MV-4-11 (cell line): ENCODE results near the gene PTPRK.

Experiments
- DNase-seq: peaks from one replicate; lab custom pipeline; 2025; lab: John Stamatoyannopoulos, UW

The PTPRK gene

DNA sequence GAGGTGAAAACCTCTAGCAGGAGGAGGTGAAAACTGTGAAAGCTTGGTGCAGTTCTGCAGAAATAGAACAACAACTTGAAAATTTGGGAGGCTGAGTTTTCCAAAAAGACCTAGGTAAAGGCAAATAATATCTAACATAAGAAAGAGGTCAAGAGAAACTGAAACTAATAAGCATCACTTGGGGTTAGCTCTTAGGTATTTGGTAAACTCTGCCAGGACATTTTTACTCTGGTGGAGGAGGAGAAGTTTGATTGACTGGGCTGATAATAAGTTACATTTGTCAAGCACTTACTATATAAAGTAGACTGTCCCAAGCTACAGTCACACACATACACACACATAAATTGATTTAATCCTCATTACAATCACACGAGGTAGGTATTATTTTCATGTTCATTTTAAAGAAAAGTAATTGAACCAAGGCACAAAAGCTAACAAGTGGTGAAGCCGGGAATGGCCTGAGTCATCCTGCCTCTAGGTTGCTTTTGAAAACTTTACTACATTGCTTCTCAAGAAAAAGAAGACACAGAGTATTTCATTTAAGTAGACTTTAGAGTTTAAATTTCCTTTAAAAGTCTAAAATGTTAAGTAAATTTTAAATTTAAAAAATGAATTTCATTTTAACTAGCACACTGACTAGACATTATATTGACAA, 275.5 kb downstream of the PTPRK start:
- no peak for DNase-seq

DNA sequence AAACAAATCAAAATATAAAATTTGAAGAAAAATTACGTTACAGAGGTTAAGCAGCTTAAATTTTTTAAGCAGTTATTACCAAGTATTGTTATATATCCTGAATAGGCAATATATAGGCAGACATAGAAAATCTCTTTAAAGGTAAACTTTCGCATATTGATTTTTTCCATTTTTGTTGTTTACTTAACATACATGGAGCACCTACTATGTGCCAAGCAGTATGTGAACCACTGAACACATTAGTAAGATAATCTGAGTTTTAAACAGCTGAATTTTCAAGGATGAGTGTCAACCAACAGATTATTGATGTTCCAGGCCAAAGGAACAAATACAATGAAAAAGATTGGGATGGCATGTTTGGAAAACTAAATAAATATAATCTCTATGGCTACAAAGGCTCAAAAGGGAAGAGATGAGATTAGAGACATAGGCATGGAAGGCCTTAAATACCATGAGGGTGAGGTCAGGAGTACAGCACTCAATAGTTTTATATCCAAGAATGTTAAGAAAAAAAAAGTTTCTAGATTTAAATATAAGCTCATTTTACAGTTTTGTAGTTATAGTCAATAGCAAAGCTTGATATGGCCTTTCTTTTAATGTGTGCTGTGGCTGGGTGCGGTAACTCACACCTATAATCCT, 277.5 kb downstream of the PTPRK start:
- DNase-seq = no peak

DNA sequence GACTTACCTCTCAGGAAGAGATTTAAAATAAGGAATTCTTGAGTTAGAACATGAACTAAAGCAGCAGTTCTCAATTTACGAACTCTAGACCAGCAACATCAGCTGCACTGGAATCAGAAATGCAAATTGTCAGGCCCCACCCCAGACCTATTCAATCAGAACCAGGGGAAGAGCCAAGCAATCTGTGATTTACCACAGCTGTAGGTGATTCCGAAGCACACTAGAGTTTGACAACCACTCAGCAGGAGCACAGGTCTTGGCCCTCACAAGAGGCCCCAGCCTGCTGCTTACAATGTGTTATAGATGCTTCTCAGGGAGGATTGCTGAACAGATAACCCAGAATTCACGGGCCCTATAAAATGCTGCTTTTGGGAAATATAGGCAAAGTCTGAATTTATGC, 279.2 kb downstream of the PTPRK start:
- DNase-seq = no peak

GRCh38 chr6:128240024-128240428, 280.4 kb downstream of the PTPRK start:
- DNase-seq = no peak

GRCh38 chr6:128239146-128239545, 281.3 kb downstream of the PTPRK start:
- DNase-seq = no peak

- DNase-seq = no peak
Observed at GRCh38 chr6:128238225-128238624, 282.2 kb downstream of the PTPRK start.

- DNase-seq = no peak
Observed at GRCh38 chr6:128235556-128235955, 284.8 kb downstream of the PTPRK start.

- no peak for DNase-seq
Observed at GRCh38 chr6:128233531-128233930, 286.9 kb downstream of the PTPRK start.

GRCh38 chr6:128230267-128230989, 290.0 kb downstream of the PTPRK start:
- no peak for DNase-seq

- no peak for DNase-seq
Observed at GRCh38 chr6:128225612-128226011, 294.8 kb downstream of the PTPRK start.

GRCh38 chr6:128216917-128217316, 303.5 kb downstream of the PTPRK start:
- no peak for DNase-seq

DNA sequence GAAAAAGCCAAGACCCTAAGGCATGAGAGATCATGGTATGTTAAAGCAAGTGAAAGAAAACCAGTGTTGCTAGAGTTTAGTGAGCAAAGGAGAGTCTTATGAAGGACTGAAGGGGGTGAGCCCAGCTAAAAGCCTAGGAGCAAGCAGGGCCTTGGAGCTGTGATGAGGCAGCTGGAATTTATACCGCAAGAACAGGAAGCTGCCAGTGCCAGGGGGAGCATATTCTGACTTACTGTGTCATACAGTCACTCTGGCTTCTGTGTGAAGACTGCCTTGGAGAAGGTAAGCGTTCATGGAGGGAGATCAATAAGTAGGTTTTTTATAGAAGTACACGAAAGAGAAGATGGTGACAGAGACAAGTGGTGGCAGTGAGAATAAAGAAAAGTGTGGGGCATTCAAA, 310.6 kb downstream of the PTPRK start:
- DNase-seq = no peak

DNA sequence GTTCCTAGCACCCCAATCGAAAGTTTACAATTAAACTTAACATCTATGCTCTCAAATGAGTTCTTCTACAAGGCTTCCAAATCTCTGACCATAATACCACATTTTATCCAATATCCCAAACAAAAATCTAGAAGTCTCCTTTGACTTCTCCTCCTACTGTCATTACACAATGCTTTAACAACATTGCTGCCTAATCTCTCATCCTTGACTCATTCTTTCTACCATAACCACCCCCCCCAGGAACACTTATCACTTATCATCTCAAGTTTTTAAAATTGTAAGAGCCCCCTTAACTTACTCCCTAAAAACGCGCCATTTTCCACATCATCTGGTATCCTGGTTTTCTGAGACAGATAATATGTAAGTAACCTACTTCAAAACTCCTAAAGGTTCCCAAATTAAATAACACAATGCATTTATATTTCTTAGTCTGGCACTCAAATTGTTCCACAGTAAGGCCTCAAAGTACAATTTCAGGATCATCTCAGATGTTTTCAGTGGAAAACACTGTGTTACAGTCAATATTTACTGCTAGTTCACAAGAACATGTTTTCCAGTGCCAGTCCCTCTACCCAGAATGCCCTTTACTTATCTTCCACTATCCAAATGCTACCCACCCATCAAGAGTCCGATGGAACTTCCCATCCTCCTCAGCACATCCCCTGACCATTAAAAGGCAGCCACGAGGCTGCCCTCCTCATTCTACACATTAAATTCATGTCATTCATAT, 311.4 kb downstream of the PTPRK start:
- DNase-seq = no peak

DNA sequence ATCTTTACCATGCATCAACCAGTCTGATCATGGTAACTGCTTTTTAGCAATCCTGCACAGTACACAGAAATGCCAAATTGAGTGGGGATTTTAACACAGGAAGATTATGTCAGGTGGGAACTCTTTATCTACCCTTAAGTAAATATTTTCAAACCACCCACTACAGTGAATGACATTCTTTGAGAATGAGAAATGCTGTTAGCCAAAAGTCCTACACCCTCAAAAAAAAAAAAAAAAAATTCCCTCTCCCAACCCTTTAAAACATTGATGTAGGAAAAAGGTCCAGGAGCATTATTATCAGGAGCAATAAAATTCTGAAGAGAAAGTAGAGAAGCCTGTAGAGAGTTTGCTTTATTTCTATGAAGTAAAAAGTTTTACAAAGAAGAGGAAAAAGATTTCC, 312.3 kb downstream of the PTPRK start:
- DNase-seq = no peak

- DNase-seq = no peak
Observed at GRCh38 chr6:128206610-128207426, 313.6 kb downstream of the PTPRK start.

- DNase-seq = no peak
Observed at GRCh38 chr6:128204616-128205015, 315.8 kb downstream of the PTPRK start.

- DNase-seq = no peak
Observed at GRCh38 chr6:128202169-128202765, 318.1 kb downstream of the PTPRK start.

DNA sequence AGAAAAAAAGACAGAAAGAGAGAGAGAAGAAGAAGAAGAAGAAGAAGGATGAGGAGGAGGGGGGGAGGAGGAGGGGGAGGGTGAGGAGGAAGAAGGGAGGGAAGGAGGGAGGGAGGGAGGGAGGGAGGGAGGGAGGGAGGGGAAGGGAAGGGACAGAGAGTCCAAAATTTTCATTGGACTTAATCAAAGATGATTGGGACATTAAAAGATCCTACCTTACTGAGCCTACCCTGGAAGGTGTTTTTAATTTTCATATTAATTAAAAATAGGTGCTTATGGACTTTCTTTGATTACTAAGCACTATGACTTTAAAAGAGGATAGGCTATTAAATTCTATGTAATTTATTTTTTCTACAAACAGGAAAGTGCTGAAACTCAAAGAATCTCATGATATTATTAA, 319.6 kb downstream of the PTPRK start:
- no peak for DNase-seq

GRCh38 chr6:128199461-128199860, 320.9 kb downstream of the PTPRK start:
- no peak for DNase-seq

GRCh38 chr6:128192972-128193371, 327.4 kb downstream of the PTPRK start:
- DNase-seq = no peak

GRCh38 chr6:128188678-128189077, 331.7 kb downstream of the PTPRK start:
- no peak for DNase-seq
